ENCODE data around the gene CORIN. TPM values are rescaled to one million over a fixed set of nuclear protein-coding genes. Genes with fewer than 3 reads are reported as not detected.
"Not testable (repeated sequence)": the region's sequence is repeated elsewhere in the genome, so short reads cannot be mapped to it uniquely, and the experiment has no call there.

The CORIN gene
- total RNA-seq, 1 experiment from 2014 or later: not detected

DNA sequence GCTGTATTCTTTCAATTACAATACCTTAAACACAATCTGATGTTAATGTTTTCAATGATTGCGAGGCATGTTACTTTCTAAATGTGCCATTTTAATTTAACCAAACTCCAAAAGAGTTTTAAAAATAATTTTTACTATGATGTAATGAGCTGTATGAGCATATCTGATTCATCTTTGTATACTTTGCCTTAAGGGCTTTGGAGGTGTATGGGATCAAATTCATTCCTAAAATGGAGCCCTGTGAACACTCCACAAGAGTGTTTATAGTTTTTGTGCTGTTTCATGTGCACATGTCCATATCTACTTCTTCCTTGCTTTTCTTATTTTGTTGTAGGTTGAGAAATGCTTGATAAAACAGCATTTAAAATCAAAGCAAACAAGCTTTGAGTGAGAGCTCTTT is 270.4 kb downstream of the CORIN start:
- DNase-seq (ENCODE audit: low read depth): peak; percentile 9

- DNase-seq (ENCODE audit: low read depth): no peak
These were observed 270.9 kb downstream of the CORIN start for GRCh38 chr4:47566969-47567368.

- DNase-seq (ENCODE audit: low read depth): no peak
These were observed 271.3 kb downstream of the CORIN start for GRCh38 chr4:47566566-47566965.

DNA sequence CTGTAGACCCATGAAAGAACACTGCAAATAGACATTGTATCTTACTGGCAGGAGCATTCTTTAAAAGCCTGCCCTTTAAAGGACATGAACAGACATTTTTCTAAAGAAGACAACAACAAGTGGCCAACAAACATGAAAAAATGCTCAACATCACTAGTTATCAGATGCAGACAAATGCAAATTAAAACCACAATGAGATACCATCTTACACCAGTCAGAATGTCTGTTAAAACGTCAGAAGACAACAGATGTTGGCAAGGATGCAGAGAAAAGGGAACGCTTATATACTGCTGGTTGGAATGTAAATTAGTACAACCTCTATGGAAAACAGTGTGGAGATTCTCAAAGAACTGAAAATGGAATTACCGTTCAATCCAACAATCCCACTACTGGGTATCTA is 275.6 kb downstream of the CORIN start:
- peak; percentile 65 for DNase-seq (ENCODE audit: low read depth)

DNA sequence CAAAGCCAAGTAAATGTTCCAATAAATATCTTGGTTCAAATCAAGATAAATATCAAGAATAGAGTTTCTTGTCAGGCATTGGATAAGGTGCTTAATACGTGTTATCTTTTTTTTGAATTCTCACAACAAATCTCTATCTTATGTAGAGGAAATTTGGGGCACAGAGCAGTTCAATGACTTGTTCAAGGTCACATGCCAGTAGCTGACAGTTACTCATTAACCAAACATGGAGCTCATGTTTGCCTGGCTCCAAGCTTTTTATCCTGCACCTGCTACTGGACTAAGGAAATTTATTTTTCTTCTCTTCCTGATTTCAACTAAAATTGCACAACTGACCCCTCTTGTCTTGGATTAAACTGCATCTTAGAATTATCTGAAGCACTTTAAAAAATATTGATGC is 276.5 kb downstream of the CORIN start:
- no peak for DNase-seq (ENCODE audit: low read depth)

GRCh38 chr4:47560682-47561081 is 277.2 kb downstream of the CORIN start:
- peak; percentile 70 for DNase-seq (ENCODE audit: low read depth)

- no peak for DNase-seq (ENCODE audit: low read depth)
These were observed 280.6 kb downstream of the CORIN start for GRCh38 chr4:47557255-47557654.

DNA sequence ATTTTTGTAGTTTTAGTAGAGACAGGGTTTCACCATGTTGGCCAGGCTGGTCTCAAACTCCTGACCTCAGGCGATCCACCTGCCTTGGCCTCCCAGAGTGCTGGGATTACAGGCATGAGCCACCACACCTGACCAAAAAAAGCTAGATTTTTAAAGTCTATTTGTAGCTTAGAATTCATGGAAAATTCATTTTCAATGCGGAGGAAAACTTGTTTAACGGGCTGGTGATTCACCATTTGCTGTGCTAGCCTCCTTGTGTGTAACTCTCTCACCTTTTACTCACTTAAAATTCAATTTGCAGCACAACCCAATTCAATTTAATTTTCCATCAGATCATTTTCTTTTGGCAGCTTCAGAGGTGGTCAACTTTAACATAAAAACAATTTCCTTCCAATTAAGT is 281.9 kb downstream of the CORIN start:
- DNase-seq (ENCODE audit: low read depth): not testable (repeated sequence)

- no peak for DNase-seq (ENCODE audit: low read depth)
These were observed 284.3 kb downstream of the CORIN start for GRCh38 chr4:47553329-47554125.

- DNase-seq (ENCODE audit: low read depth): peak; percentile 57
These were observed 286.2 kb downstream of the CORIN start for GRCh38 chr4:47551682-47552081.

- no peak for DNase-seq (ENCODE audit: low read depth)
These were observed 286.8 kb downstream of the CORIN start for GRCh38 chr4:47550899-47551548.

DNA sequence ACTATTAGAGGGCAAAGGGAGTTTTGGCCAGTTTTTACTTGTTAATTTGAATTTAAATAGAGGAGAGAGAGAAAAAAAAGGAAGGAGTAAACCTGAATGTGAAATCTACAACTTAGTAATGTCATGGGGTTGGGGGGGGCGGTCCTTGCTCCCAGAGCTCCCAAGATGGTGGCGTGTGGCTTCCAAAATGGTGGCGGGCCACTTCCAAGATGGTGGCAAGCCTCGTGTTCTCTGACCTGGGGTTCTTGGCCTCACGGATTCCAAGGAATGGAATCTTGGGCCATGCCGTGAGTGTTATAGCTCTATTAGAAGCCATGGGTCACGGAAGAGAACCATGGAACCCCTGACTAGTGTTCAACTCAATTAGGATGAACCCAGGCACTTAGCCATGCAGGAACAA is 287.5 kb downstream of the CORIN start:
- DNase-seq (ENCODE audit: low read depth): not testable (repeated sequence)

Other genes with a start within 250 kb of the CORIN start
- 3.5 and 3.6 TPM in 2 replicates for gene NFXL1, start 76.5 kb upstream of the CORIN start, total RNA-seq (2014; rRNA removed; shearing (Covaris generic))
- not detected in 2 replicates for gene CNGA1, start 178.6 kb upstream of the CORIN start, total RNA-seq (2014; rRNA removed; shearing (Covaris generic))
- 1.5 and 2.3 TPM in 2 replicates for gene NIPAL1, start 178.7 kb upstream of the CORIN start, total RNA-seq (2014; rRNA removed; shearing (Covaris generic))